HCT116 (cell line): ENCODE results near the gene ERMN. TPM values are rescaled to one million over a fixed set of nuclear protein-coding genes. Genes with fewer than 3 reads are reported as not detected.

ENCODE experiments used
- ATAC-seq: fragments of 200-7000 bp; cut with Tn5 transposase; 2 replicates; pipeline ENCODE4 v1.9.1; 2020; ENCODE audit warnings: mild to moderate bottlenecking, moderate library complexity
- BruUV-seq: library from RNA; stranded (reverse); fragments of 400-500 nt; replicated peaks from 2 replicates; lab custom pipeline; 2021; lab: Mats Ljungman, UMichigan
- CTCF ChIA-PET: fragments of 300-600 bp; sonication (Branson Sonifier 250); formaldehyde crosslinking; loops from one replicate; lab custom pipeline; 2021; ENCODE audit warnings: antibody characterized with exemption; lab: Charles Lee
- POLR2A ChIA-PET: fragments of 300-600, 350-600 bp; sonication (Branson Sonifier 250); formaldehyde crosslinking; loops from one replicate; lab custom pipeline; 2021; ENCODE audit warnings: antibody characterized with exemption; lab: Charles Lee
- RAD21 ChIA-PET, 2 experiments: fragments of 300-600 bp; sonication (Branson Sonifier 250); formaldehyde crosslinking; loops; one replicate each; lab custom pipeline; 2023; ENCODE audit warnings: low total read pairs in 2 of 2; ENCODE audit not compliant: uncharacterized antibody in 2 of 2, unreplicated experiment in 2 of 2, low non-redundant PET in 1 of 2; lab: Charles Lee
- DNase-seq: peaks from one replicate; pipeline ENCODE4 v3.0.0-alpha.2; 2010; ENCODE audit warnings: low read depth, low spot score
- H2AFZ ChIP-seq: fragments of 200-600 bp; shearing (Covaris generic), sonication (generic); 2 replicates; pipeline ENCODE4 v1.6.1; 2017; ENCODE audit warnings: low read depth, mixed run types, mixed read lengths, antibody characterized with exemption, low read length; ENCODE audit not compliant: poor library complexity, severe bottlenecking
- H3K27ac ChIP-seq: 2 replicates; pipeline ENCODE4 v1.5.1; 2012; ENCODE audit warnings: low read depth, low read length
- H3K27me3 ChIP-seq: fragments of 200-600 bp; sonication (generic); 2 replicates; pipeline ENCODE4 v1.6.1; 2016; ENCODE audit warnings: mixed run types, low read length, mixed read lengths; ENCODE audit not compliant: insufficient read depth
- H3K36me3 ChIP-seq, 2 experiments: fragments of 200-500 bp in 1 of 2; fragments of 200-600 bp in 1 of 2; sonication (Bioruptor generic) in 1 of 2; sonication (generic) in 1 of 2; 2 replicates each; pipeline versions ENCODE4 v1.5.1 to v1.6.1; 2014 to 2016; ENCODE audit warnings: low read length in 2 of 2, inconsistent platforms in 1 of 2, mixed read lengths in 1 of 2, mixed run types in 1 of 2; ENCODE audit not compliant: insufficient read depth in 2 of 2, control insufficient read depth in 1 of 2
- H3K4me1 ChIP-seq, 2 experiments: fragments of 200-600 bp in 1 of 2; sonication (generic) in 1 of 2; 2 replicates each; pipeline versions ENCODE4 v1.5.1 to v1.6.1; 2012 to 2017; ENCODE audit warnings: low read length in 2 of 2, inconsistent platforms in 1 of 2, mild to moderate bottlenecking in 1 of 2, mixed read lengths in 1 of 2, mixed run types in 1 of 2, moderate library complexity in 1 of 2; ENCODE audit not compliant: insufficient read depth in 2 of 2, control insufficient read depth in 1 of 2
- H3K4me2 ChIP-seq: fragments of 200-600 bp; sonication (generic); 2 replicates; pipeline ENCODE4 v1.6.1; 2017; ENCODE audit warnings: mixed run types, low read length, mixed read lengths
- H3K4me3 ChIP-seq, 2 experiments: fragments of 200-600 bp in 1 of 2; sonication (generic) in 1 of 2; replicated peaks in 1 of 2; 2 replicates each; pipeline ENCODE4 v1.5.1; 2011 to 2016; ENCODE audit warnings: low read length in 2 of 2, control low read depth in 1 of 2, low read depth in 1 of 2, mild to moderate bottlenecking in 1 of 2, mixed read lengths in 1 of 2, mixed run types in 1 of 2
- H3K79me2 ChIP-seq: fragments of 200-600 bp; sonication (generic); 2 replicates; pipeline ENCODE4 v1.6.1; 2017; ENCODE audit warnings: mild to moderate bottlenecking, mixed run types, low read length, moderate library complexity, mixed read lengths; ENCODE audit not compliant: insufficient read depth
- H3K9ac ChIP-seq: fragments of 200-600 bp; sonication (generic); 2 replicates; pipeline ENCODE4 v1.6.1; 2016; ENCODE audit warnings: low read length, mixed read lengths
- H3K9me2 ChIP-seq: fragments of 200-600 bp; sonication (generic), shearing (Covaris generic); 2 replicates; pipeline ENCODE4 v1.6.1; 2017; ENCODE audit warnings: mixed run types, mild to moderate bottlenecking, moderate library complexity; ENCODE audit not compliant: insufficient read depth
- H3K9me3 ChIP-seq, 2 experiments: fragments of 200-500 bp in 1 of 2; fragments of 200-600 bp in 1 of 2; sonication (Bioruptor generic) in 1 of 2; sonication (generic) in 1 of 2; 2 replicates each; pipeline ENCODE4 v1.6.1; 2014 to 2017; ENCODE audit warnings: low read length in 2 of 2, mixed read lengths in 2 of 2, inconsistent platforms in 1 of 2, low read depth in 1 of 2, mild to moderate bottlenecking in 1 of 2, mixed run types in 1 of 2, moderate library complexity in 1 of 2; ENCODE audit not compliant: control insufficient read depth in 1 of 2, insufficient read depth in 1 of 2
- H4K20me1 ChIP-seq: fragments of 200-600 bp; sonication (generic), shearing (Covaris generic); 2 replicates; pipeline ENCODE4 v1.6.1; 2017; ENCODE audit warnings: mixed run types, mild to moderate bottlenecking, moderate library complexity; ENCODE audit not compliant: insufficient read depth
- ELF1 ChIP-seq: IDR thresholded peaks from 2 replicates; pipeline ENCODE4 v1.6.1; 2012; ENCODE audit warnings: low read depth, borderline replicate concordance
- EZH2phosphoT487 ChIP-seq: fragments of 200-600 bp; IDR thresholded peaks from 2 replicates; pipeline ENCODE4 v1.6.1; 2018; ENCODE audit warnings: antibody characterized with exemption, borderline replicate concordance
- JUND ChIP-seq: IDR thresholded peaks from 2 replicates; pipeline ENCODE4 v1.6.1; 2012
- POLR2A ChIP-seq: IDR thresholded peaks from 2 replicates; pipeline ENCODE4 v1.7.0; 2011; ENCODE audit warnings: borderline replicate concordance; ENCODE audit not compliant: insufficient read depth, insufficient read length; ENCODE audit errors: extremely low read depth
- REST ChIP-seq: IDR thresholded peaks from 2 replicates; pipeline ENCODE4 v1.6.1; 2012; ENCODE audit warnings: low read depth
- TCF7L2 ChIP-seq: IDR thresholded peaks from 2 replicates; pipeline ENCODE4 v1.7.0; 2011; ENCODE audit warnings: borderline replicate concordance, inconsistent platforms; ENCODE audit not compliant: insufficient read depth, insufficient read length; ENCODE audit errors: extremely low read depth
- intact Hi-C: fragments of 100-400 bp; cut with micrococcal nuclease; formaldehyde crosslinking; loops from 2 replicates; pipeline ENCODE4 v1.10.0; 2022
- total RNA-seq: library from RNA; stranded (reverse); gene quantifications from one replicate; pipeline ENCODE4 v1.2.1, GENCODE V29; 2021; ENCODE audit not compliant: unreplicated experiment

Gene ERMN
- total RNA-seq, 1 experiment from 2014 or later = not detected

GRCh38 chr2:157329524-157329923 lies 3.9 kb upstream of the ERMN start:
- Histone ChIP-seq H3K4me3 (no peak overlapping the region), H3K9me3 (no peaks in the 10 kb centered on the region), H3K4me1 (no peaks in the 10 kb centered on the region), H3K79me2 (no peaks in the 10 kb centered on the region), H4K20me1 (no peaks in the 10 kb centered on the region), H3K4me2 (no peak overlapping the region), H3K27me3 (no peaks in the 10 kb centered on the region), H2AFZ (no peak overlapping the region), H3K9ac (no peak overlapping the region), H3K36me3 (no peaks in the 10 kb centered on the region), H3K27ac (no peak overlapping the region), H3K9me2 (no peaks in the 10 kb centered on the region)
- TF ChIP-seq POLR2A (no peak), REST (no peak), EZH2phosphoT487 (no peak), TCF7L2 (no peak), JUND (no peak), ELF1 (no peak)
- RAD21 ChIA-PET = no interaction called here
- DNase-seq (no peak), ATAC-seq (no peak)
- intact Hi-C loops = loop anchor here (10.0 kb wide), 1 partner anchor 1955 kb away; no protein-coding TSS in a partner anchor
- BruUV-seq = no TSS peak
- CTCF ChIA-PET = interaction anchor here (0.6 to 2.6 kb wide), 2 partner anchors 27 to 1957 kb away, joined by 3 to 9 read pairs; no protein-coding TSS in a partner anchor
- POLR2A ChIA-PET = no interaction called here
